ENCODE measurements around the gene SVIL. TPM values are rescaled to one million over a fixed set of nuclear protein-coding genes. Genes with fewer than 3 reads are reported as not detected.
A peak's percentile ranks its signal among the peaks of the same experiment; 100 is the strongest.
"Not testable (repeated sequence)": the region's sequence is repeated elsewhere in the genome, so short reads cannot be mapped to it uniquely, and the experiment has no call there.

The SVIL gene
- total RNA-seq, 1 donor from 2014 or later, result 202 TPM

DNA sequence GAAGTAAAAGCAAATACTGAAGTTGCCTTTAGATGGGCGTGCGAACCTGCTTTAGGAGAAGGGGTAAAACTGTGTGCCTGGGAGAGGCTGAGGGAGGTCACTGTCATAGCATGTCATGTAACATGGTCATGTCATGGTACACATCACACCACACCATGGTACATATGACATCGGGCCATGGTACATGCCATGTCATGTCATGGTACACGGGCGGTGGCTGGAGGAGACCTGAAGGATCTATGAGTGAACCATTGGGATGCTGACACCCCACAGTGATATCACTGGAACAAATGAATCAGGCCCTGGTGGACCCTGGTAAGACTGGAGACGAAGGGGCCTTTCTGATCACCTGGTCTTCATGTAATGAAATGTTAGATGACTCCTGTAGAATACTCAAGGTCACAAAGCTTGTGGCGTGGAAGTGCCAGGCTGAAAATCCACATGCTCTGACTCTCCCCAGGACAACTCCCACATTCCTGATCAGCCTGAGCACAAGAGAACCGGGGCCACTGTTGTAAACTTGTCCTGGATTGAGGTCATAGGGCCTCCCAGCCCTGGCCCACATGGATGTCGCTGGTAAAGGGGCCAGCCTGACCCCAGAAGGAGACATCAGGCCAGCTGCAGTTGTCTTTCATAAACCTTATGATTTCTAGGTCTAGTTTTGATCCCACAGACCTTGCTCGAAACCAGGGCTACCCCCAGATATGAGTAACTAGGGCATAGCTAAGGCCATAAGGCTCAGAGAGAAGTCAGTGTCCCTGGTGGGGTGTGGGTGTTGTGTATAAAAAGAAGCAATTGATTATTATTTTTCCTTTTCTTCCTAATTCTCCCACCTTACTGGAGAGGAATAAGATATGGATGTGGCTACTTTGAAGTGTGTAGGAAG is 60.3 kb downstream of the SVIL start:
- DNase-seq (ENCODE audit: low read depth), result not testable (repeated sequence)

DNA sequence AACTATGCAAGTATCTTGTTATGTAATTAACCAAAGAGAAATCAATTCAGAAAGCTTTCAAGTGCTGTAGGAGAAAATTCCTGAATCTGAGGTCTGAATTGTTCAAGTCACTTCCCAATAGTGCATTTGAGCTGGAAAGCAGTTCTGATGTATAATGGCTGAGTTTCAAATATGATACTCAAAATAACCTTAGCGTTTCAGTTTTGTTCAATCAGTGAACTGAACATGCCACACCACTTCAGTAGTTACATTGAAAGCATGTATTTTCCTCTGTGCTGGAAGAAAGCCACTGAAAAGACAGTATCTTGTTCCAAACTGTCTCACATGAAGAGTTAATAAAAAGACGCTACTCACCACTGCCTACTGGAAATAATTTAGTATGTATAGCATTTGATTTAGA is 64.5 kb downstream of the SVIL start:
- DNase-seq (ENCODE audit: low read depth), result not testable (repeated sequence)

DNA sequence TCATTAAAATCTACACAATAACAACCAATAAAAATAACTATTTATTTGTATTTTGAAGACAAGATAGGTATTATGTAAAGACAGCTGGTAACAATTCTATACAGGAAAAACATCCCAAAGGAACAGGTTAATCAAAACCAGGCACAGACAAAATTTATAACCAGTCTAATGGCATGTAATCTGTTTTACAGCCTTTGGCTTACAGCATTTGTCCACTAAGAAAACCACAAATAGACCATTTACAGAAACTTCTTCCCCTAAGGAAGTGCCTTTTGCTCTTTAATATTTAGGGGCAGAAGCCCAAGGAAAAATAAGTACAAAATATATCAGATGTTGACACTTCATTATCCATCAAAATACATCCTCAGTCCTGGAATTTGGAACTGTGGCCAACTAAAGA is 65.0 kb downstream of the SVIL start:
- no peak for DNase-seq (ENCODE audit: low read depth)

DNA sequence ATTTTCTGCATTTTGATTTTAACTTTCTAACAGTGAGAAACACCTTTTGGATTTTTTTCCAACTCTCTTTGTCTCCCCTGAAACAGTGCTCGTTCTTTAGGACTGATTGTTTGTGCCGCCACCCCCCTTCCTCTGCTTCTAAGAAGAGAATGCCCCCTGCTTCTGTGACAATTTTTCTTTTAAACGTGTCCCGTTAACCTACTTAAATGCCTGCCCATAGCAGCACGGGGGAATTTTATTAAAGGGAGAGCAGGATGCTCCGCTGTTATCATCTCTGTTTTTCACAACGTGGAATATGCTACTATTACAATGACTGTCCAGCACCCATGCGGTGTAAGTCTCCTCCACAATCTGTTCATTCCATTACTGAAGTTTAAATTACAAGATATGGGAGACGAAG is 67.8 kb downstream of the SVIL start:
- no peak for DNase-seq (ENCODE audit: low read depth)

DNA sequence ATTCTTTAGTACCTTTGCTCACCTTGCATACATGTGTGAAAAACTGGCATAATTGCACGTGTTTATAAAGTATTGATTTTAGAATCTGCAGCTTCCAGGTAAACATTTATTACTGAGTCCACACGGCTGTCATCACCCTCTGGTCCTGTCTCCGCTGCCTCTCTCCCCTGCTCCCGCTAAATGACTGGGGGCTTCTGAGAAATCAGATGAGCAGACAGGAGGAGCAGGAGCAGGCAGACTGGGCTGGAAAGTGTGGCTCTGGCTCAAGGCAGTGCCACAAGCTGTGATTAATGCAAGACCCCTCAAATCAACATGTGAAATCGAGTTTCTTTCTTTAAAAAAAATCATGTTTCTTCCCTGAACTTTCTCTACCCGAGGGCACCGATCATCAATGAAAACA is 68.6 kb downstream of the SVIL start:
- DNase-seq (ENCODE audit: low read depth), result not testable (repeated sequence)

DNA sequence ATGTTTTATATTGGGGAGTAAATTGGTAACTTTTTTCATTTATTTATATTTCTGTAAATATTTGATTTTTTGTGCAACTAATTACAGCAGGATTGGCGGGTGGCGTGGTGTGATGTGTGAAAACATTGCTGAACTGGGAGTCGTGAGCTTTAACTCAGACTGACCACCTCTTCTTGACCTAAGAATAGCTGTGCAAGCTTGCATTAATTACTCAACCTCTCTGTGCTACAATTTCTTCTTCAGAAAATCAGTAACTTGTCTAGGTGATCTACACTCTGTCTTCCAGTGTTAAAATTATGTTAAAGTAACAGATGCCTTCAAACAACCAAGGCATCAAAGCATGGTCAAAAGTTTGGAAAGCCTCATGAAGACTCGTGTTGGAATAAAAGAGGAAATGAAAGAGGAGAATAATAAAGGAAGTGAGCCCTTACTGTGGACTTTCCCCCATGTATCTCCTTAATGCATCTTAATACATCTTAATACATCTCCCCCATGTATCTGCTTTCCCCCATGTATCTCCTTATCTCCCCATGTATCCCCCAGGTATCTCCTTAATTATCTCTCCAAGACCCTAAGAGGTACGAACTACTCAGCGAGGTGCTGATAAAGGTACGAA is 71.2 kb downstream of the SVIL start:
- no peak for DNase-seq (ENCODE audit: low read depth)

DNA sequence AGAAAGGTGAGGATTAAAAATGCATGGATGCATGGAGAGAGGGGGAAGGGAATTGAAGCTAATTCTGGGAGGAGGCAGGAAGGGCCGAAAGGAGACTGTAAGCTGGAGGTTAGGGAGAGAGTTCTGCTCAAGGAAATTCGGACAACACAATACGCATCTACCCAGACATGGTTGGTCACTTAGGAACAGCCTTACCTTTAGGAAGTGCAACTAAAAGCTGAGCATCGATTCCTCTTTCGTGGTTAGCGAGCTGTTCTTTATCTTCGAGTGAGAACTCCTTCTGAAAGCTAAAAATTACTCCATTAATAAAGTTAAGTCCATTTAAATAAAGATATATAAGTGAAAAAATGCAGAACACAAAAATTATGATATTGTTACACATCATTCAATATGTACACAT is 71.8 kb downstream of the SVIL start:
- DNase-seq (ENCODE audit: low read depth), result not testable (repeated sequence)

DNA sequence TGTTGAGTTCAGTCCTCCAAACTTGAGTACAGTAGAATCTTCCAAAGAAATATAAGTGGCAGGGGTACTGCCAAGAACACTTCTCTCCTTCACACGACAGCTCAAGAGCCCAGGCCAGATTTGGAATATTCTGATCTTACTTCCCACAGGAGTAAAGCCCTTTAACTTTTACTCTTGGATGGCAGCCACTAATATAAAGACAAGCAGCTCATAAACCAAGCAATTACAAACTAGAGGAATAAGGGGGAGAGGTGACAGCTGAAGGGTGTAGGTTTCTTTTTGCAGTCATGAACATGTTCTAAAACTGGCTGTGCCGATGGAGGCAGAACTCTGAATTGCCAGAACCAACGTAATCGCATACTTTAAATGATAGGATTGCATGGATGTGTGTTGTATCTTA is 74.8 kb downstream of the SVIL start:
- DNase-seq (ENCODE audit: low read depth), result no peak

DNA sequence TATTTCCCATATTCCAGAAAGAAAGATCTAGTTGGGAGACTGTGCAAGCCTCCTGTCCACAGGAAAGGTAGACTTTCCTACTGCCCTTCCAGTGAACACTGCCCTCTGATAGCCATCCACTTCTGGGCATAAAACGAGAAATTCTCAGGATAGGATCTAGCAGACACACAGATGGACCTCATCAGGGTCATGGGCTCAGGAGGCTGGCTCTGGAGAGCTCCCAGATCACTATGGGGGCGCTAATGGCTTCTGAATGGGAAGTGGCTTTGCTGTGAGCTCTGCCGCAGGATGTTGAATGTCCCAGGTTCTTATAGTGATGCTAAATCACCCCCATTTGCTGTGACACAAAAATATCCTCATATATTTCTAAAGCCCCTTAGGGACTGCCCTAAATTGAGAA is 77.1 kb downstream of the SVIL start:
- DNase-seq (ENCODE audit: low read depth), result no peak

DNA sequence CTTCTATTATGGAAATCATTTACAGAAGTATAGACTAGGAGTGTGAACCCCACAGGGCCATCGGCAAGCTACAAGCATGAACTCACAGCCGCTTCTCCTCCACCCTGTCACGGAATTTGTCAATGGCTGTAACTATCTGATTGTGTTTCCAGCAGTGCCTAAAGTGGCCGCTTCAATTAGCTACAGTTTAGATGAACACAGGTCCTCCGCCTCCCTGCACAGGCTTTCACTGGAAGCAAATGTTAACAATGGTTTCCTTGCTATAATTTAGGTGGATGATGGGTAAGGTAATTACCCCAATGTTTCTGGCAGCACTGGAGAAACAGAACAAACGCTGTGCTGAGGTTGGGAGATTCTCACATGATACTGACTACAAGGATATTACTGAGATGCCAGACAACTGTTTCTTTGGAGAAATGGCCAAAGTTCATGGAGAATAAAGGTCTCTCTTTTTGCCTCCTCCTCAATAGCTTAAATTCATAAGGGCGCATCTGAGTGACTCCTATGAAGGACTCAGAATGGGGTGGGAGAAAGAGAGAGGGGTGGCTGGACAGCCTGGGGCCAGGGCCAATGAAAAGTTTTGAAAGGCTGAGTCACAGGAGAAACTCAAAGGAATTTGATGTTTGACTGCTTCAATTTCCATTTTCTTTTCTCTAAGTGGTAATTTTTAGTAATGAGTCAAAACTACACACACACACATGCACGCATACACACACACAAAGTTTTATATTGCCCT is 78.9 kb downstream of the SVIL start:
- DNase-seq (ENCODE audit: low read depth), result peak; percentile 87

DNA sequence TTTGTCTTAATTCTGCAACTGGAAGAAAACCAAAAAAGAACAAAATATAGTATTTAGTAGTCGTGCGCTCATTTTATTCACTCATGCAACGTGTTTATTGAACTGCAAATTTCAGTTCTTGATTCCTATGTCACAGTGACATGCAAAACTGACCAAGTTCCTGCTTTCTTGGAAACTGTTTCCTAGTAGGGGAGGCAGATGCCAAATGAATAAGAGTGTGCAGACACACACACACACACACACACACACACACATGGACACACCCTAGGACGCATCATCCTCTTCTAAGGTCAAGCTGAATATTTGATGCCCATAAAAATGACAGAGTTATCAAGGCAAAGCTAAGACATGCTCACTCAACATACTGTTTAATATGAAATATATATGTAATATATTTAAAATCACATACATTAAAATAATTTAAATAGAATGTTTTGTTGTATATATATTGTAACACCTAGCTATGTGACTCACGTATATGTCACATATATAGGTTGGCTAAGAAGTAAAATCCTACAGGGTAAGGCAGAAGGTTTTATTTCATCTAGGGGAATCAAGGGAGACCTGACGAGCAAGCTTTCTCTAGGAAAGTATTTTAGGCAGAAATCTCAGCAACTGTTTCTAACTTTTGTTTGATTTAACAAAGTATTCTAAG is 79.6 kb downstream of the SVIL start:
- DNase-seq (ENCODE audit: low read depth), result no peak

DNA sequence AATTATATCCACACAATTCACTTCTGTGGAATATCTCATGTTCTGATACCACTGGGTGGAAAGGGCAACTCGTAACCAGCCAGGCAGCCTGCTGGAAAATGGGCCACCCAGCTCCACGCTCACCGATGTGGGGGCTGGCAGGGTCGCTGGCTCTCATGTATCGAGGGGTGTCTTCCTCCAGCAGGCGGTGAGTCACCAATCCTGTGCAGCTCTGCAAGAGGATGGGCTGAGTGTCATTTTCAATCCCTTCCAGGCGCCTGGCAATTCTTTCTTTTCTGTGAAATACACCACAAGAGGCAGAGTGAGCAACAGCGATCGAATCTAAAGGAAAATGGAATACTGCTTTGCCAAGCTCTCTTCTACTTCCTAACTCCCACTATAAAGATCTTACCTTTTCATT is 80.1 kb downstream of the SVIL start:
- DNase-seq (ENCODE audit: low read depth), result no peak

DNA sequence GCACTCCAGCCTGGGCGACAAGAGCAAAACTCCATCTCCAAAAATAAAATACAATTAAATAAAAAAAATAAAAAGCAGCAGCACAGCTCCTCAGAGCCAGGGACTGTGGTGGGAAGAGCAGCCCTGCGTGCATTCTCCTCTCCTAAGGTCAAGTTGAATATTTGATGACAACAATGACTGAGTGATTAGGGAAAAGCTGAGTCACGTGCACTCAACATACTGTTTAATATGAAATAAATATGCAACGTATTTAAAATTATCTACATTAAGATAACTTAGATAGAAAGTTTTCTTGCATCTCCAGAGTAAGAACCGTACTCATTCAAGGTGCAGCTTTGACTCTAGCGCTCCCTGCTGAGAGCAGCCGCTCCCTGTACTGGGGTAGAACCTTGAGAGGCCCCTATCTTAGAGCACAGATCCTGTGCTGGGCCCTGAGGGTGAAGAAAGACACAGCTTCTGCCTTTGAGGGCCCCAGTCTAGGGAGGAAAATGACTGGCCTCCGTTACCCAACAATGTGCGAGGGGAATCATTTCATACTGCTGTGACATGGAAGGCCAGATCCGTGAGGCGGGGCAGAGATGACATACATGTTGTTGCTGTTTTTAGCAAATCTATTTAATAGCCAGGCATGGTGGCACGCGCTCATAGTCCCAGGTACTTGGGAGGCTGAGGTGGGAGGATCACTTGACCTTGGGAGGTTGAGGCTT is 81.1 kb downstream of the SVIL start:
- no peak for DNase-seq (ENCODE audit: low read depth)

DNA sequence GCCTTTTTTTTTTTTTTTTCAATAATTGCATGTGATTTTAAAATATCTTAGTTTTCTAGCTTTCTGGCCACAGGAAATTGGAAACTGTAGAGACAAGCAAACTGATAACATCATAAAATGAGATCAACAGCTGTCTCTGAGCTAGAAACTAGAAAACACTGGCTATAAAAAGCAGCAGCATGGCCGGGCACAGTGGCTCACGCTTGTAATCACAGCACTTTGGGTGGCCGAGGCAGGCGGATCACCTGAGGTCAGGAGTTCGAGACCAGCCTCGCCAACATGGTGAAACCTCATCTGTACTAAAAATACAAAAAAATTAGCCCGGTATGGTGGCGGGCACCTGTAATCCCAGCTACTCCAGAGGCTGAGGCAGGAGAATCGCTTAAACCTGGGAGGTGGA is 81.7 kb downstream of the SVIL start:
- not testable (repeated sequence) for DNase-seq (ENCODE audit: low read depth)

DNA sequence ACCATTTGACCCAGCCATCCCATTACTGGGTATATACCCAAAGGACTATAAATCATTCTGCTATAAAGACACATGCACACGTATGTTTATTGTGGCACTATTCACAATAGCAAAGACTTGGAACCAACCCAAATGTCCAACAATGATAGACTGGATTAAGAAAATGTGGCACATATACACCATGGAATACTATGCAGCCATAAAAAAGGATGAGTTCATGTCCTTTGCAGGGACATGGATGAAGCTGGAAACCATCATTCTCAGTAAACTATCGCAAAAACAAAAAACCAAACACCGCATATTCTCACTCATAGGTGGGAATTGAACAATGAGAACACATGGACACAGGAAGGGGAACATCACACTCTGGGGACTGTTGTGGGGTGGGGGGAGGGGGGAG is 85.3 kb downstream of the SVIL start:
- DNase-seq (ENCODE audit: low read depth), result not testable (repeated sequence)

DNA sequence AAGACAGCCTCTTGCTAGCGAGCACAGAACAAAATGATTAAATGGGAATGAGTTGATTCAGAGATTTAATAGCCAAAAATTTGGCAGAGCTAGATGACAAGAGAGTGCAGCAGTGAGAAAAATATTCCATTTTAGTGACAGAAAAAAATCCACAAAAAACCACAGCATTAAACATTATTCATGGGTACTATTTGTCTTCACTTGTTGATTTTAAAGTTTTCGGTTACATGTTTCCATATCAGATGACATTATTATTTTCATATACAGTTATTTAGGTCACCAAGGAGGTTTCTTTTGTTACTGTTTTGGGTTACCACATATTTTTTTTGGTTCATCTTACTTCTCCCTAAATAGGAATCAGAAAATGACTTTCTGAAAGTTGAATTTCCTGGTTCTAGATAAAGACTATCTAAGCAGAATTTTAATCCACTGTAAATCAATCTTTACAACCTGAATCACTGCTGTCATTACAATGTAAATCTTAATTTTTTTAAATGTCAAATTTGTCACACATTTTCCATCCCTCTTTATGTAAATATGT is 87.9 kb downstream of the SVIL start:
- DNase-seq (ENCODE audit: low read depth), result no peak

DNA sequence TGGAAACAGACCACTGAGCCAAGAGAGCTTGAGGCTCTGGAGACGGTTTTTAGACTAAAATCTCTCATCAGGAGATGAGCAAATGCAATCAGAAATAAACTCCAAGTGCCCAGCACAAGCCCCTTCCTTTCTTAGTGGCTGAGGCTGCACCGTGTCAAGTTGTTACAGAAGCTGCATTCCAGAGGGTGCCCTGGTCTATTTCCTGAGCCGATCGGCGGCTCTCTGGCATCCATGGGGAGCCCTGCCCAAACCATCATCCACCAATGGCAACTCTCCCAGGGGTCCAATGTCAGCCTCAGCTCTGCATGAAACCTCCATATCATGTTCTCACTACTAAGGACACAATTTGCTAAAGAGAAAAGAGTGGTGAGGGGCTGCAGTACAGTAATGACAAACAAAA is 89.6 kb downstream of the SVIL start:
- no peak for DNase-seq (ENCODE audit: low read depth)

DNA sequence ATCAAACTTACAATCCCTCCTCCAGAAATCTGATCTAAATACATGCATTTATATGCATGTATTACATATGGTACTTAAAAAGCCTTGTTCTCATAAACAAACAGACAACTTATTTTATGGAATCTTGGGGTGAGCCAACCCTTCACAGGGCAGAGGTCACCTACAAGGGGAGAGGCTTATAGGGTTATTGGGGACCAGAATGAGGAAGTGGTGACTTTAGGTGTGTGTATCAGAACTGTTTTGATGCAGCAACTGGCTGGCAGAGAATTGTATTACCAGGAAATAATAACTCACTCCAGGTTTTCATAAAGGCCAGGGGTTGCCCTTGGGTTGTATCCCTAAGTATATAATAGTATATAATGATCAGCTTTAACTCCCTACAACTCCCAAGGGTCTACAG is 91.1 kb downstream of the SVIL start:
- DNase-seq (ENCODE audit: low read depth), result no peak

DNA sequence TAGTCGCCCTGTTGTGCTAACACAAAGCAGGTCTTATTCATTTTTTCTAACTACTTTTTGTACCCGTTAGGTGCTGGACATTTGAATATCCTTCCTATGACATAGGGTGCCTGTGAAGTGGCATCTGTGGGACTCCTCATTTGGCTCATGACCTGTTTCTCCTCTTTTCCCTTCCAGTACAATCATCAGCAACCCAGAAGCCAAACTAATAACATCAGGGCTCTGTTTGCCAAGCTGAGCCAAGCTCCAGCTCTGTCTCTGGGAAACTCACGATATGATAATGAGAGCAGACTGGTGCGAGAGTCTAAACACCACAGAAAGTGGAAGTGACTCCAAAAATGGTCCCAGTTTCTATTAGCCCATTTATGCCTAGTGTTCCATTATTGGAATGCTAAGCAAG is 92.0 kb downstream of the SVIL start:
- no peak for DNase-seq (ENCODE audit: low read depth)

DNA sequence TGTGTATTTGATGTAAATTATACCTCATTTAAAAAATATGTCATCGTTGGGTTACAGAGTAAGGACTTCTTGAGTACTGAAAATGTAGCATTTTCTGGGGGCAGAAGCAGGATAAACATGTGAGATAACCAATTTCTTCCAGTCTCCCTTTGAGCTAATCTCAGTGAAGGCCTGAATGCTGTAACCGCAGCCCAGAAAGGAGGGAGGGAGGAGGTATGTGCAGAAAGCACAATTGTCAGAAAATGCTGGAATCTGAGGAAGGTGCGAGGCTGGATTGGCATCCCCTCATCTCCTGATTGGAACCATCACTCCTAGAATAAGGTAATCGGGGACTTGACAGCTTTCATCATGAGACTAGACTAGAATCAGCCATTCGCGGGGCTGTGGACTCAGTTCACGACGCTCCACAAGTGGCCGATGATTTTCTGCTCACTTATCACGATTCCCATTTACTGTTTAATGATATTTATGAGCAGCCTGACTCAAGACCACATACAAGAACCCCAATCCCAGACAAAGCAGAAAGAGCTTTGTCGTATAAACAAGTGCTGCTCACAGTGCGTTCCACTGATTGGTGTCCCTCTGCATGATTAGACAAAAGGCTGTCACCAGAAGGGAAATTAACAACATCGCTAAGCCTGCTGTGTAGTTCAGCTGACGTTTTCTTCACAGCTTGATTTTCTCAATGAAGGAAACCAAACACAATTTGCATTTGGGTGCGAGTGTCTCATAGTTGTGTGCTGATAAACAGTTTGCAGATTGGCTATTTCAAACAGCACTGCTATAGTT is 93.2 kb downstream of the SVIL start:
- no peak for DNase-seq (ENCODE audit: low read depth)

DNA sequence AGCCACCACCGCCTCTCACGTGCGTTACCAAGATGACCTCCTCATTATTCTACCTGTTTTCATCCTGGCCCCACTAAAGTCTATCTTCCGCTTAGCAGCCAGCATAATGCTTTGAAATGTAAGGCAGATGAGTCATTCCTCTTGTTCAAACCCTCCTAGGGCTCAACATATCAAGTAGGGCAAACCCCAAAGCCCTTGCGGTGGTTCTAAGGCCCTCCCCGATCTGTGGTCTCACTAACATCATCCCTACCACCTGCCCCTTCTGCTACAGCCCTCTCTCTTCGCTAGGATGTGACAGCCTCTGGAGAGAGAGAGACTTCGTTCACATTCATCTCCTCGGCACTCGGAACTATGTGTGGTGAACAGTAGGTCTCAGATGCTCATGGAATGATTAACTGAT is 94.8 kb downstream of the SVIL start:
- DNase-seq (ENCODE audit: low read depth), result no peak

All from renal cortical epithelial cell (primary cell).